Tibial nerve (tissue), 4 donors: ENCODE measurements around the gene TRHDE. TPM values are rescaled to one million over a fixed set of nuclear protein-coding genes. Genes with fewer than 3 reads are reported as not detected.

Experiments used
- DNase-seq, 2 donors: peaks; one replicate each; pipeline ENCODE4 v3.0.0-alpha.2; 2019; ENCODE audit warnings: low spot score in 2 of 2
- H3K27ac ChIP-seq, 4 donors: fragments of 200-600 bp; sonication (generic) in 3 of 4; one replicate each; pipeline ENCODE4 v1.5.1; 2017 to 2019; ENCODE audit warnings: mild to moderate bottlenecking in 1 of 4
- H3K27me3 ChIP-seq, 2 donors: fragments of 200-600 bp; sonication (generic) in 1 of 2; one replicate each; pipeline versions ENCODE4 v1.5.1 to v1.6.0; 2017 to 2019
- H3K36me3 ChIP-seq, 3 donors: fragments of 200-600 bp; sonication (generic); one replicate each; pipeline ENCODE4 v1.5.1; 2018 to 2019
- H3K4me1 ChIP-seq, 4 donors: fragments of 200-600 bp; sonication (generic) in 3 of 4; one replicate each; pipeline ENCODE4 v1.5.1; 2017 to 2019
- H3K4me3 ChIP-seq, 4 donors: fragments of 200-600 bp; sonication (generic) in 3 of 4; one replicate each; pipeline ENCODE4 v1.5.1; 2017 to 2019; ENCODE audit warnings: mild to moderate bottlenecking in 1 of 4, moderate library complexity in 1 of 4
- H3K9me3 ChIP-seq, 4 donors: fragments of 200-600 bp; sonication (generic) in 3 of 4; one replicate each; pipeline ENCODE4 v1.5.1; 2017 to 2019
- CTCF ChIP-seq, 5 experiments: fragments of 200-600 bp in 3 of 5; fragments of 450-650 bp in 2 of 5; sonication (generic) in 3 of 5; IDR thresholded peaks; one replicate each; pipeline ENCODE4 v1.5.1; 2016 to 2019; ENCODE audit warnings: antibody characterized with exemption in 5 of 5, mild to moderate bottlenecking in 3 of 5, moderate library complexity in 2 of 5
- EP300 ChIP-seq, 2 donors: sonication (generic); formaldehyde crosslinking; IDR thresholded peaks; one replicate each; pipeline ENCODE4 v1.6.1; 2017; ENCODE audit warnings: antibody characterized with exemption in 2 of 2, mild to moderate bottlenecking in 1 of 2
- POLR2A ChIP-seq, 2 donors: fragments of 450-650 bp; IDR thresholded peaks; one replicate each; pipeline ENCODE4 v1.6.1; 2017; ENCODE audit warnings: antibody characterized with exemption in 2 of 2, mild to moderate bottlenecking in 2 of 2, moderate library complexity in 2 of 2
- WGBS, 2 donors: methylation state at CpG; one replicate each; pipeline ENCODE4 v1.1.5; 2018; 5-methylcytosine and 5-hydroxymethylcytosine counted together
- total RNA-seq, 4 donors: library from RNA; depleted of rRNA; stranded (reverse); fragments of >200 nt; gene quantifications; one replicate each; pipeline ENCODE4 v1.1.0, GENCODE V29; 2016

Gene TRHDE
- total RNA-seq, 4 donors from 2014 or later: 0.98 to 11.1 (median 2.8) TPM

GRCh38 chr12:72304751-72305150 lies 32.6 kb downstream of the TRHDE start:
- no peak overlapping the region for H3K27ac ChIP-seq
- no peaks in the 10 kb centered on the region for H3K27me3 ChIP-seq
- no peaks in the 10 kb centered on the region for H3K36me3 ChIP-seq
- 70 to 73% methylated on average over 2 of the region's 2 CpGs for WGBS, 2 donors
- DNase-seq: no peak
- no peak overlapping the region for H3K4me3 ChIP-seq
- TF ChIP-seq POLR2A (IDR thresholded peaks at IDR 0.05) (no peak), EP300 (IDR thresholded peaks at IDR 0.05) (no peak), CTCF (IDR thresholded peaks at IDR 0.05) (no peak)
- no peaks in the 10 kb centered on the region for H3K9me3 ChIP-seq
- H3K4me1 ChIP-seq: no peaks in the 10 kb centered on the region

GRCh38 chr12:72307229-72307628 lies 35.1 kb downstream of the TRHDE start:
- TF ChIP-seq EP300 (IDR thresholded peaks at IDR 0.05): no peak
- TF ChIP-seq CTCF (IDR thresholded peaks at IDR 0.05): no peak
- TF ChIP-seq POLR2A (IDR thresholded peaks at IDR 0.05): no peak
- Histone ChIP-seq H3K4me1 (no peaks in the 10 kb centered on the region), H3K9me3 (no peaks in the 10 kb centered on the region), H3K27ac (no peak overlapping the region), H3K27me3 (no peaks in the 10 kb centered on the region), H3K36me3 (no peaks in the 10 kb centered on the region), H3K4me3 (no peak overlapping the region)
- WGBS, 2 donors: 92 to 94% methylated on average over 6 of the region's 6 CpGs
- DNase-seq: no peak

GRCh38 chr12:72311946-72312345 lies 39.8 kb downstream of the TRHDE start:
- Histone ChIP-seq H3K4me1 (no peaks in the 10 kb centered on the region), H3K9me3 (no peaks in the 10 kb centered on the region), H3K27me3 (no peaks in the 10 kb centered on the region), H3K36me3 (no peaks in the 10 kb centered on the region), H3K27ac (no peak overlapping the region), H3K4me3 (no peak overlapping the region)
- WGBS, 2 donors: 69 to 79% methylated on average over 5 of the region's 5 CpGs
- no peak for DNase-seq
- TF ChIP-seq EP300 (IDR thresholded peaks at IDR 0.05): no peak
- TF ChIP-seq POLR2A (IDR thresholded peaks at IDR 0.05): no peak
- TF ChIP-seq CTCF (IDR thresholded peaks at IDR 0.05): no peak

- H3K27ac ChIP-seq: no peak overlapping the region
- H3K4me3 ChIP-seq: no peak overlapping the region
- no peaks in the 10 kb centered on the region for H3K4me1 ChIP-seq
- no peaks in the 10 kb centered on the region for H3K9me3 ChIP-seq
- no peaks in the 10 kb centered on the region for H3K36me3 ChIP-seq
- TF ChIP-seq EP300 (IDR thresholded peaks at IDR 0.05) (no peak), POLR2A (IDR thresholded peaks at IDR 0.05) (no peak), CTCF (IDR thresholded peaks at IDR 0.05) (no peak)
- WGBS, 2 donors: 23 to 28% methylated on average over 2 of the region's 2 CpGs
- no peak for DNase-seq
- no peaks in the 10 kb centered on the region for H3K27me3 ChIP-seq
Observed at GRCh38 chr12:72313806-72314205, 41.6 kb downstream of the TRHDE start.

GRCh38 chr12:72315858-72316257 lies 43.7 kb downstream of the TRHDE start:
- WGBS, 2 donors: 59 to 79% methylated on average over 3 of the region's 3 CpGs
- no peak for DNase-seq
- TF ChIP-seq POLR2A (IDR thresholded peaks at IDR 0.05) (no peak), CTCF (IDR thresholded peaks at IDR 0.05) (no peak), EP300 (IDR thresholded peaks at IDR 0.05) (no peak)

More at GRCh38 chr12:72315858-72316257, 43.7 kb downstream of the TRHDE start:
- Histone ChIP-seq H3K4me1 (no peaks in the 10 kb centered on the region), H3K36me3 (no peaks in the 10 kb centered on the region), H3K27me3 (no peaks in the 10 kb centered on the region), H3K9me3 (no peaks in the 10 kb centered on the region), H3K27ac (no peak overlapping the region), H3K4me3 (no peak overlapping the region)
